ENCODE results near the gene EMCN.

Gene EMCN

DNA sequence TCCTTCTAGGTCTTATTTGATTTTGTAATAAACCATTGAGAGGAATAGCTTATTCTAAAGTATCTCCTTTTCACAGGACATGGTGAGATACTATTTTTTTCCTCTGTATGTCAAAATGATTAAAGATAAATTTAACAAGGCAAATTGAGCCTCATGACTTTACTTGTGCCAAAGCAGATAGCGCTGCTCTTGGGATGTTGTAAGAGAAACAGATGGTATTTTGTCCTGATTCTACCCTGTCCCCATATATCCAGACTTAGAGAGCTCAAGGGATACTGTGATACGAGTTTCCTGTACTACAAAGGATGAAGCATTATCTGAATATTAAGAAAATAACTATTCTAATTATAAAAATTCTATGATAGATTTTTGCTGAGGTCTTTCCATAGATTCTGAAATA lies 34.0 kb downstream of the EMCN start:
- Histone ChIP-seq H3K27ac (no peak overlapping the region), H3K9ac (no peak overlapping the region), H3K36me3 (ENCODE audit: insufficient read depth) (no peaks in the 10 kb centered on the region), H2AFZ (ENCODE audit: low read depth) (no peak overlapping the region), H3K27me3 (ENCODE audit: insufficient read depth, low read depth) (no peaks in the 10 kb centered on the region), H3K4me3 (IDR thresholded peaks at IDR 0.05; ENCODE audit: insufficient read depth, low read depth, low read length) (no peak overlapping the region), H3K79me2 (ENCODE audit: insufficient read depth, low read depth) (no peaks in the 10 kb centered on the region), H3K4me1 (ENCODE audit: low read depth, poor library complexity, severe bottlenecking) (no peaks in the 10 kb centered on the region), H3K4me2 (no peak overlapping the region), H4K20me1 (ENCODE audit: insufficient read depth) (no peaks in the 10 kb centered on the region)
- TF ChIP-seq, protein P1, sequence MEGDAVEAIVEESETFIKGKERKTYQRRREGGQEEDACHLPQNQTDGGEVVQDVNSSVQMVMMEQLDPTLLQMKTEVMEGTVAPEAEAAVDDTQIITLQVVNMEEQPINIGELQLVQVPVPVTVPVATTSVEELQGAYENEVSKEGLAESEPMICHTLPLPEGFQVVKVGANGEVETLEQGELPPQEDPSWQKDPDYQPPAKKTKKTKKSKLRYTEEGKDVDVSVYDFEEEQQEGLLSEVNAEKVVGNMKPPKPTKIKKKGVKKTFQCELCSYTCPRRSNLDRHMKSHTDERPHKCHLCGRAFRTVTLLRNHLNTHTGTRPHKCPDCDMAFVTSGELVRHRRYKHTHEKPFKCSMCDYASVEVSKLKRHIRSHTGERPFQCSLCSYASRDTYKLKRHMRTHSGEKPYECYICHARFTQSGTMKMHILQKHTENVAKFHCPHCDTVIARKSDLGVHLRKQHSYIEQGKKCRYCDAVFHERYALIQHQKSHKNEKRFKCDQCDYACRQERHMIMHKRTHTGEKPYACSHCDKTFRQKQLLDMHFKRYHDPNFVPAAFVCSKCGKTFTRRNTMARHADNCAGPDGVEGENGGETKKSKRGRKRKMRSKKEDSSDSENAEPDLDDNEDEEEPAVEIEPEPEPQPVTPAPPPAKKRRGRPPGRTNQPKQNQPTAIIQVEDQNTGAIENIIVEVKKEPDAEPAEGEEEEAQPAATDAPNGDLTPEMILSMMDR (conservative IDR thresholded peaks at IDR 0.05; ENCODE audit: low read depth, low read length) = no peak

DNA sequence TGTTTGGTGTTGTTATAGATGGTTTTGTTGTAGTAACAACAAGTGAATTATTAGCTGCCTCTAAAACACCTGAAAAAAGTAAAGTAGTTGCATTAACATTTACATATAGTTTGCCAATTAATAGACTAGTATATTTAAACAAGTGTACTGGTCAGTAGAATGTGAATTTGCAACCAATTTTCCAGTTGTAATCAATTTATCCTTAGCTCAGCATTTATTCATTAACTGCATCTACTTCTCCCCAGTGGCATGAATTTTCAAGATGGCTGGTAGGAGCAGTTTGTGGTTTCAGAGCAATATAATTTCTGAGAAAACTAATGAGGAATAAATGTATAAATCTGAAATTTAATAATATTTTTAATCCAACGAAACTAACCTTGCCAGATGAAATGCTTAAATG lies 37.9 kb downstream of the EMCN start:
- H3K4me1 ChIP-seq (ENCODE audit: low read depth, poor library complexity, severe bottlenecking) = no peaks in the 10 kb centered on the region
- TF ChIP-seq, protein P1 (conservative IDR thresholded peaks at IDR 0.05; ENCODE audit: low read depth, low read length) = no peak
- no peaks in the 10 kb centered on the region for H3K79me2 ChIP-seq (ENCODE audit: insufficient read depth, low read depth)
- H3K4me2 ChIP-seq = no peak overlapping the region
- H2AFZ ChIP-seq (ENCODE audit: low read depth) = no peak overlapping the region
- H3K36me3 ChIP-seq (ENCODE audit: insufficient read depth) = no peaks in the 10 kb centered on the region
- no peak overlapping the region for H3K27ac ChIP-seq
- no peak overlapping the region for H3K4me3 ChIP-seq (IDR thresholded peaks at IDR 0.05; ENCODE audit: insufficient read depth, low read depth, low read length)
- H3K27me3 ChIP-seq (ENCODE audit: insufficient read depth, low read depth) = no peaks in the 10 kb centered on the region
- H3K9ac ChIP-seq = no peak overlapping the region
- no peaks in the 10 kb centered on the region for H4K20me1 ChIP-seq (ENCODE audit: insufficient read depth)

GRCh38 chr4:100469555-100469954 lies 48.3 kb downstream of the EMCN start:
- no peak overlapping the region for H2AFZ ChIP-seq (ENCODE audit: low read depth)
- no peaks in the 10 kb centered on the region for H4K20me1 ChIP-seq (ENCODE audit: insufficient read depth)
- H3K4me1 ChIP-seq (ENCODE audit: low read depth, poor library complexity, severe bottlenecking) = no peaks in the 10 kb centered on the region
- TF ChIP-seq, protein P1 (conservative IDR thresholded peaks at IDR 0.05; ENCODE audit: low read depth, low read length) = no peak
- no peaks in the 10 kb centered on the region for H3K79me2 ChIP-seq (ENCODE audit: insufficient read depth, low read depth)
- no peak overlapping the region for H3K4me3 ChIP-seq (IDR thresholded peaks at IDR 0.05; ENCODE audit: insufficient read depth, low read depth, low read length)
- H3K36me3 ChIP-seq (ENCODE audit: insufficient read depth) = no peaks in the 10 kb centered on the region
- H3K9ac ChIP-seq = no peak overlapping the region
- H3K4me2 ChIP-seq = no peak overlapping the region
- H3K27me3 ChIP-seq (ENCODE audit: insufficient read depth, low read depth) = no peaks in the 10 kb centered on the region
- no peak overlapping the region for H3K27ac ChIP-seq

GRCh38 chr4:100466501-100466900 lies 51.3 kb downstream of the EMCN start:
- TF ChIP-seq, protein P1 (conservative IDR thresholded peaks at IDR 0.05; ENCODE audit: low read depth, low read length) = no peak
- H3K79me2 ChIP-seq (ENCODE audit: insufficient read depth, low read depth) = no peaks in the 10 kb centered on the region
- H3K27me3 ChIP-seq (ENCODE audit: insufficient read depth, low read depth) = no peaks in the 10 kb centered on the region
- H3K4me2 ChIP-seq = no peak overlapping the region
- H3K9ac ChIP-seq = no peak overlapping the region
- H4K20me1 ChIP-seq (ENCODE audit: insufficient read depth) = no peaks in the 10 kb centered on the region
- H3K4me3 ChIP-seq (IDR thresholded peaks at IDR 0.05; ENCODE audit: insufficient read depth, low read depth, low read length) = no peak overlapping the region
- H2AFZ ChIP-seq (ENCODE audit: low read depth) = no peak overlapping the region
- no peak overlapping the region for H3K27ac ChIP-seq
- no peaks in the 10 kb centered on the region for H3K4me1 ChIP-seq (ENCODE audit: low read depth, poor library complexity, severe bottlenecking)
- no peaks in the 10 kb centered on the region for H3K36me3 ChIP-seq (ENCODE audit: insufficient read depth)

Data from KMS-11 (cell line).